H1 (cell line): Measurements from ENCODE around the gene OGDH.

Source experiments
- CEBPB ChIP-seq: IDR thresholded peaks from 2 replicates; pipeline ENCODE4 v1.6.1; 2012; ENCODE audit warnings: low read depth, low read length
- CTCF ChIP-seq, 3 experiments: IDR thresholded peaks; 1 replicate in 2 of 3; 2 replicates in 1 of 3; pipeline versions ENCODE4 v1.5.1 to v1.6.1; 2011; ENCODE audit warnings: low read length in 3 of 3, mild to moderate bottlenecking in 3 of 3, inconsistent platforms in 2 of 3, low read depth in 1 of 3, moderate library complexity in 1 of 3; ENCODE audit not compliant: insufficient read depth in 1 of 3; ENCODE audit errors: control extremely low read depth in 1 of 3
- EP300 ChIP-seq, 2 experiments: IDR thresholded peaks; 1 replicate in 1 of 2; 2 replicates in 1 of 2; pipeline ENCODE4 v1.6.1; 2011 to 2012; ENCODE audit warnings: low read depth in 2 of 2, low read length in 2 of 2, mild to moderate bottlenecking in 2 of 2, borderline replicate concordance in 1 of 2, inconsistent platforms in 1 of 2, moderate library complexity in 1 of 2
- EZH2 ChIP-seq: fragments of 200-600 bp; sonication (generic); IDR thresholded peaks from 2 replicates; pipeline ENCODE4 v1.7.1; 2012; ENCODE audit warnings: low read depth, mild to moderate bottlenecking, moderate library complexity, low read length, inconsistent platforms; ENCODE audit not compliant: severe bottlenecking
- JUND ChIP-seq: IDR thresholded peaks from 2 replicates; pipeline ENCODE4 v1.6.1; 2011; ENCODE audit warnings: mild to moderate bottlenecking, improper control_type of control experiment, low read length
- POLR2A ChIP-seq, 2 experiments: IDR thresholded peaks; 1 replicate in 1 of 2; 2 replicates in 1 of 2; pipeline ENCODE4 v1.6.1; 2011; ENCODE audit warnings: low read depth in 2 of 2, low read length in 2 of 2, mild to moderate bottlenecking in 2 of 2; ENCODE audit errors: control extremely low read depth in 1 of 2
- RAD21 ChIP-seq, 2 experiments: IDR thresholded peaks in 1 of 2; conservative IDR thresholded peaks in 1 of 2; 2 replicates each; pipeline ENCODE4 v1.6.1; 2011; ENCODE audit warnings: low read depth in 2 of 2, low read length in 2 of 2, improper control_type of control experiment in 1 of 2, inconsistent platforms in 1 of 2, mild to moderate bottlenecking in 1 of 2, moderate library complexity in 1 of 2
- RBBP5 ChIP-seq: IDR thresholded peaks from 2 replicates; pipeline ENCODE4 v1.7.1; 2012; ENCODE audit warnings: low read depth, mild to moderate bottlenecking, inconsistent platforms, low read length, moderate library complexity, borderline replicate concordance
- SIX5 ChIP-seq: IDR thresholded peaks from 2 replicates; pipeline ENCODE4 v1.6.1; 2011; ENCODE audit warnings: mild to moderate bottlenecking, low read depth, low read length
- SP1 ChIP-seq: IDR thresholded peaks from 2 replicates; pipeline ENCODE4 v1.6.1; 2011; ENCODE audit warnings: low read depth, low read length
- USF2 ChIP-seq: IDR thresholded peaks from 2 replicates; pipeline ENCODE4 v1.6.1; 2011; ENCODE audit warnings: low read length, improper control_type of control experiment
- YY1 ChIP-seq: IDR thresholded peaks from 2 replicates; pipeline ENCODE4 v1.6.1; 2011; ENCODE audit warnings: low read depth, mild to moderate bottlenecking, low read length
- TF ChIP-seq, protein P1 (sequence below): IDR thresholded peaks from 2 replicates; pipeline ENCODE4 v1.6.1; 2011; ENCODE audit warnings: low read depth, mild to moderate bottlenecking, low read length; ENCODE audit not compliant: insufficient read depth
- TF ChIP-seq, protein P2 (sequence below): IDR thresholded peaks from 2 replicates; pipeline ENCODE4 v1.6.1; 2012; ENCODE audit warnings: inconsistent platforms

DNA sequence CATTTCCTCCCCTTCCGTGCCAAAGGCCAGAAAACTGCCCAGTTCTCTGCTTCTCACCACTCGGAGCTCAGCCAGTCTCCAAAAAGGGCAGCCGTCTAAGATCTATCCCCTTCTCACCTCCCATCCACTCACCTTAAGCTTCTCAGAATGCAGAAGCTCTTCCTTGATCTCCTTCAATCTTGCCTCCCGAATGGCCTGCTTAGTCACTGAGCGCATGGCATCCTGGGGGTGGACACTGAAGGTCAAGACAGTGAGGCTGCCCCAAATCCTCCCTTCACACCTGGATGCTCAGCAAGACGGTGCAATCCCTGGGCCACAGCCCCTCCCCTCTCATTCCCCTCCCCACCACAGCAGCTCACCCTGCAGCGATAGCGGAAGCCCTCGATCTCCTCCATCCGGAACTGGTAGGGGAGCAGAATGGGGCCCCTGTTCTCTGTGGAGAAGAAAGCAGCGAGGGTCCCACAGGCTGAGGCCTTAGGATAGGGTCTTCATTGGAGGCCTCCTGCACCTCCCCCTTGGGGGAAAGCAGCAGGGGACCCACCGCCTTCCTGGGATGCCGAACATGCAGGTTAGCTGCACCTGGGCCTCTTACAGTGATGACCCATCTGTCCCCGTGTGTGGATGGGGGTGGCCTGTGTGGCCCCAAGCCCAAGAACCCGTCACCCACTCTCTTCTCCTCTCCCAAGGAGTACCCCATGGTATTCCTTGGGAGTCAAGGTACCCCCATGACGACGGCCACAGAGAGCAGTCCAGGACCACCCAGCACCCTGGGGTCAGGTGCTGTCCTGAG lies 37.5 kb upstream of the OGDH start:
- TF ChIP-seq EP300 (IDR thresholded peaks at IDR 0.05; ENCODE audit: borderline replicate concordance in 1 of 2, low read depth in 2 of 2, low read length in 2 of 2) (no peak), CTCF (IDR thresholded peaks at IDR 0.05; ENCODE audit: control extremely low read depth in 1 of 3, insufficient read depth in 1 of 3, low read depth in 1 of 3, low read length in 3 of 3) (no peak), SIX5 (no peak), RBBP5 (no peak), POLR2A (IDR thresholded peaks at IDR 0.05; ENCODE audit: control extremely low read depth in 1 of 2, low read depth in 2 of 2, low read length in 2 of 2) (no peak), USF2 (no peak), SP1 (no peak), YY1 (no peak), EZH2 (no peak), JUND (no peak), CEBPB (no peak), RAD21 (IDR thresholded peaks at IDR 0.05 in 1 of 2, conservative IDR thresholded peaks at IDR 0.05 in 1 of 2; ENCODE audit: low read depth in 2 of 2, low read length in 2 of 2) (no peak)
- TF ChIP-seq, protein P1, sequence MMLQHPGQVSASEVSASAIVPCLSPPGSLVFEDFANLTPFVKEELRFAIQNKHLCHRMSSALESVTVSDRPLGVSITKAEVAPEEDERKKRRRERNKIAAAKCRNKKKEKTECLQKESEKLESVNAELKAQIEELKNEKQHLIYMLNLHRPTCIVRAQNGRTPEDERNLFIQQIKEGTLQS, result no peak
- TF ChIP-seq, protein P2, sequence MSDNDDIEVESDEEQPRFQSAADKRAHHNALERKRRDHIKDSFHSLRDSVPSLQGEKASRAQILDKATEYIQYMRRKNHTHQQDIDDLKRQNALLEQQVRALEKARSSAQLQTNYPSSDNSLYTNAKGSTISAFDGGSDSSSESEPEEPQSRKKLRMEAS, result no peak
